ENCODE measurements around the gene USP46.
A peak's percentile ranks its signal among the peaks of the same experiment; 100 is the strongest.

The USP46 gene

GRCh38 chr4:52618795-52619590 lies 40.1 kb downstream of the USP46 start:
- DNase-seq (ENCODE audit: low spot score): no peak

- no peak for DNase-seq (ENCODE audit: low spot score)
Measured at GRCh38 chr4:52617336-52618020, 41.6 kb downstream of the USP46 start.

DNA sequence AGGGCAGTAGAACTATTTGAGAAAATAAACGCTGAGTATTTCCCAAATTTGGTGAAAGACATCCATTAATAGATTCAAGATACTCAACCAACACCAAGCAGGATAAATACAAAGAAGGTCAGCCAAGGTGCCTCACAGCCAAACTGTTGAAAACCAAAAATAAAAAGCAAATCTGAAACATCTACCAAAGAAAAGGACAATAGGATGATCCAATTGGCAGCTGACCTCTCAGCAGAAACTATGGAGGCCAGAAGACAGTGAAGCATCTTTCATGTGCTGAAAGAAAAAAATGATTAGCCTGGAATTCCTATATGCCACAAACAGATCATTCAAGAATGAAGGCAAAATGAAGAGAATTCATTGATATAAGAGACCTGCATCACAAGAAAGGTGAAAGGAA lies 44.9 kb downstream of the USP46 start:
- no peak for DNase-seq (ENCODE audit: low spot score)

GRCh38 chr4:52612341-52612740 lies 46.8 kb downstream of the USP46 start:
- DNase-seq (ENCODE audit: low spot score): no peak

DNA sequence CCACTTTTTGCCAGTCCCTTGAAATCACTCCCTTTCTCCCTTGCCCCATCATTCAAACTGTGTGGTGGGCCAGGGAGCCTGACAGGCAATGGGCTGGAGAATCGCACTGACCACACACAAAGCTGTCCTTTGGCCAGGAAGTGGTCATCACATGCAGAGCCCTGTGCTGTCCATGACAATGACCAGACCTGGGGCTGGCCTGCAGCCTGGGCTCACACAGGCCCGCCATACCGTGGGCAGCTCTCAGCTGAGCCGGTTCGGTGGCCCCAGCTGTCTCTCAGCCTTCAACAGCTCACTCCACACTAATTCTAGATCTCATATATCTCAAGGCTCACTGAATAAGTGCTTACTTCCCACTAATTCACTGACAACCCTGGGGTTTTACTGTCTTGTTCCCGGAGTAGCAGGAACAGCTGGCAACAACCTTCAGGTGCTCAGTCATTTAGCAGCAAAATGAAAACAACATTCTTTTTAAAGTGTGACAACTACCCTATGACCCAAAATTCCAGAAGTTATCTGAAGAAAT lies 48.0 kb downstream of the USP46 start:
- no peak for DNase-seq (ENCODE audit: low spot score)

DNA sequence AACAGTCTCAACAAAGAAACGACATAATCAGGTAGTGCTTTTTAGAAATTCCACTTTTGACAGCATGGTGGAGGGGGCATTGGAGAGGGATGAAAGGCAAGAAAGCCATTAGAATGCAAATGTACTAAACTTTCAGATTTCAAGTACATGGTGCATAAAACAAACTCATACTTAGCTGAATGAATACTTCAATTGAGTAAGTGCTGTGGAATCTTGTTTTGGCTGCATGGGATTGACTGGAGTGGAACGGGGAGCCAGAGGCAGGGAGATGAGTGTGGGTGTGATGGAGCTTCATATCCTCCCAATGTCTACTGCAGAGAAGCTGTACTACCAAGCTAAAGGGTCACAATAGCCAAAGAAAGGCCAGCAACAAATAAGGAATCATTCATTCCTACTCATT lies 52.4 kb downstream of the USP46 start:
- DNase-seq (ENCODE audit: low spot score): no peak

GRCh38 chr4:52606040-52606439 lies 53.1 kb downstream of the USP46 start:
- DNase-seq (ENCODE audit: low spot score): no peak

DNA sequence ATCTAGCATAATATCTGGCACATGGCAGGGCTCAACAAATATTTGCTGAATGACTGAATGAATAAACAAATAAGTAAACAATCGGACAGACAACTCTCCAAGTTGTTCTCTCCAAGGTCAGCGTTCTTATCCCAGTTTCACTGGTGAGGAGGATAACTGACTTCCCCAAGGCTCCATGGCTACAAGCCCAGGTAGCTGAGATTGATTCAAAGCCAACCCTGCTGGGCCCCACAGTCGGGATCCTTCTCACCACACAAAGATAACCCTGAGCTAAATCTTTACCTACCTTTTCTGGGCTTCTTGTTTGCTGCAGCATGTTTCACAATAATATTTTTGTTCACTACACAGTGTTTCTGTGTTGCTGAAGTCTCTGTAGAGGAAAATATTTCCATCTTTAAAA lies 54.9 kb downstream of the USP46 start:
- DNase-seq (ENCODE audit: low spot score): no peak

- DNase-seq (ENCODE audit: low spot score): peak; percentile 33
Measured at GRCh38 chr4:52600275-52600674, 58.8 kb downstream of the USP46 start.

GRCh38 chr4:52595001-52595400 lies 64.1 kb downstream of the USP46 start:
- no peak for DNase-seq (ENCODE audit: low spot score)

GRCh38 chr4:52592287-52592686 lies 66.8 kb downstream of the USP46 start:
- DNase-seq (ENCODE audit: low spot score): no peak

DNA sequence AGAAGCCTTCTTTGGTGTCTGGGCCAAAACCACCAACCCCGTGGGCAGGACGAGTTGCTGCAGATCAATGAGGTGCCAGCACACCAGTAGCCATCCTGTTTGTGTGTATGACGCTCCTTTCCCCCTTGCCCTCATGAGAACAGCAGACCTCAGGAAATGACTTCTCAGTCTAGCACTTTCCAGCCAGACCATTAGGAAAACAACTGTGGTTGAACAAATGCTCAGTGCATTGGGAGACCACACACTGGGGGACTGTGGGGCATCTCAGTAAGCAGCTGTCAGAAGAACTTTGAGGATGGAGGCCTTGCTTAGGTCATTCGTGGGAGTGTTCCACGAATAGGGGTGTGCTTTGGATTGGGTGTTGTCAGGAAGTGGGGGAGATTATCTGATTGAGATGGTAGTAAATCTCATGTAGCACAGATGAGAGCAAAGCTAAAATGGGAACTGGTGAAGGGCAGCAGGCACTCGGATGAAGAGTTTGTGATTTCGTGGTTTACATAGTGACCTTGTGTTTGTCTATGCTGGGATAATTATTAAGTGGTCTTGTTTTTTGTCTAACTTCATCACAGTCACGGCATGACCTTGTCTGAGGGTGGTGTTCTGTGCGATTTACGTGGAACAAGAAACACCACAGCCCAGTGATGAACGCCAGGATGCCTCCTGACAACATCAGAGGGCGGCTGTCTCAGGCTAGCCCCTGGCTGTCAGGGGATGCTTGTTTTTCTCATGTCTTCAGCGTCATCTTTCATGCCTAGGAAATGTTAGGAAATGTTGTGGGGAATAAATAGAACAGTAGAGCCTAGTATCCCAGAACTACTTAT lies 70.1 kb downstream of the USP46 start:
- DNase-seq (ENCODE audit: low spot score): no peak

GRCh38 chr4:52588097-52588496 lies 71.0 kb downstream of the USP46 start:
- peak; percentile 37 for DNase-seq (ENCODE audit: low spot score)

GRCh38 chr4:52586069-52586468 lies 73.0 kb downstream of the USP46 start:
- DNase-seq (ENCODE audit: low spot score): no peak

- DNase-seq (ENCODE audit: low spot score): no peak
Measured at GRCh38 chr4:52585379-52585778, 73.7 kb downstream of the USP46 start.

DNA sequence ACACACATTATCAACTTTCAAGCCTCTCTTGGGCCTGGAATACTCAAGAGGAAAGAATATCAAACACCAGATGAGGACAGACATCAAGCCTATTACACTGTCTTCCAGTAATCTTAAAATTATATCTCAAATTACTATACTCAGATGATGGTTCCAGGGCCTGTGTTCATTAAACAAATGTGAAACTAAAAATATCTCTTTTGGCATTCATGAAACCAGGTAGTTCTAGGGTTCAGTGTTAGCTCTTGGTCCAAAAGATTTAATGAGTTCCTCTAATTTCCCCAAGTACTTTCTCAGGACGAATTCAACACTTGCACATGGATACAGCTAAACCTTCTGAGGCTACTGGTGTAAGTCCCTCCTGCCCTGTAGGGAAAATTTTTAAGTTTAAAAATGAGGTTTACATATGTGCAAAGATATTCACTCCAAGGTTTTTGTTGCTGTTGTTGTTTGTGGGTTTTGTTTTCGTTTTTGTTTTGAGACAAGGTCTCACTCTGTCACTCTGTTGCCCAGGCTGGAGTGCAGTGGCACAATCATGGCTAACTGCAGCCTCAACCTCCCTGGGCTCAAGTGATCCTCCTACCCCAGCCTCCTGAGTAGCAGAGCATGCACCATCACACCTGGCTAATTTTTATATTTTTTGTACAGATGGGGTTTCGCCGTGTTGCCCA lies 79.4 kb downstream of the USP46 start:
- no peak for DNase-seq (ENCODE audit: low spot score)

DNA sequence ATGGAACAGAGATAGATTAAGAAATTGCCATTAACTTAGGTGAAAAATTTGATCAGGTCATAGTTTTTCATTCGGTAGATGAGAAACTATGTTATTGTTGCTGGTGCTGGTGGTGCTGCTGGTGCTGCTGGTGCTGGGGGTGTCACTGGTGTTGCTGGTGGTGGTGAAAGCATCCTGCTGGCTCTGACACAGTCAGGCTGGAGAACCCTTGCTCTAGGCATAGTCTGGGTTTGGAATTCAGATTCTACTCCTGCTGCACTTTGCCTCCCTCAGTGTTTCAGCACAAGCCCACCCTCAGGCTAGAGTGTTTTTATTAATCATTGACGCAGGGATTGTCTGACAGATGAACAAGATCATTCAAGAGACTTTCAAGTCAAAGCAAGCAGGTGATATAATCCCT lies 80.2 kb downstream of the USP46 start:
- DNase-seq (ENCODE audit: low spot score): no peak

- no peak for DNase-seq (ENCODE audit: low spot score)
Measured at GRCh38 chr4:52577624-52577962, 81.5 kb downstream of the USP46 start.

DNA sequence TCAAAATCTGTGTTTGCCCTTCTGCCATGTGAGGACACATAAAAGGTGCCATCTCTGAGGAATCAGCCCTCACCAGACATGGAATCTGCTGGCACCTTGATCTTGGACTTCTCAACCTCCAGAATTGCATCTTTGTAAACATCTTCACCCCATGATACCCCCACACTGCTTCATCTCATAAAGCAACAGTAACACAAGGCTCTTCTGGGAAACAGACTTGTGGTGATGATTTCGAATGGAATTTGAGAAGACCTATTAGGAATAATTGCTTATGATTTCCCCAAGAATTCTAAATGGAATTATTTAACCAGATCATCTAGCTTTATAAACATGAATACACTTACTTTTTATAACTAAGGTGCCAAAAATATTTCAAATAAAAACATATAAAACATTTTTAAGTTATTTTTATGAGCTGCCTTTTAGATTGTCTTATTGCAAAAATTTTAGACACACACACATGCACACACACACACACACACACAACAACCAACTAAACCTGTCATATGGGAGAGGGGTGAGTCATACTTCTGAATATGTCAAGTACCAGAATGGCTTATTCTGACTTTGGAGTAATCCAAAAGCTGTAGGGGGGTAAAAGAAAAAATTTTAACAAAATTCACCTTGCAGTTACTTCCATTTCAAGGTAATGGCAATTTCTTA lies 82.0 kb downstream of the USP46 start:
- no peak for DNase-seq (ENCODE audit: low spot score)

DNA sequence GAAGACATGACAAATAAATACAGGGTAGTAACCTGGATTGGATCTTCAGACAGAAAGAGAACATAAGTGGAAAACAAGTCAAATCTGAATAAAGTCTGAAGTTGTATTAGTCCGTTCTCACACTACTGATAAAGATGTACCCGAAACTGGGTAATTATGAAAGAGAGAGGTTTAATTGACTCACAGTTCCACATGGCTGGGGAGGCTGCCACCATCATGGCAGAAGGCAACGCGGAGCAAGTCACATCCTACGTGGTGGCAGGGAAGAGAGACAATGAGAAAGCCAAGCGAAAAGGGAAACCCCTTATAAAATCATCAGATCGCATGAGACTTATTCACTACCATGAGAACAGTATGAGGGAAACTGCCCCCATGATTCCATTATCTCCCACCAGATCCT lies 82.8 kb downstream of the USP46 start:
- DNase-seq (ENCODE audit: low spot score): no peak

- no peak for DNase-seq (ENCODE audit: low spot score)
Measured at GRCh38 chr4:52575406-52575805, 83.7 kb downstream of the USP46 start.

- no peak for DNase-seq (ENCODE audit: low spot score)
Measured at GRCh38 chr4:52574036-52574435, 85.1 kb downstream of the USP46 start.

Data from D341Med (cell line).